Natural killer cell (primary cell): ENCODE results near the gene ZBED2. TPM values are rescaled to one million over a fixed set of nuclear protein-coding genes. Genes with fewer than 3 reads are reported as not detected.
"Not testable (repeated sequence)": the region's sequence is repeated elsewhere in the genome, so short reads cannot be mapped to it uniquely, and the experiment has no call there.

Experiments
- ATAC-seq, 3 donors: fragments of 150-1000 bp in 2 of 3; fragments of 200-7000 bp in 1 of 3; cut with Tn5 transposase; 1 replicate in 1 of 3; 2 replicates in 2 of 3; pipeline ENCODE4 v1.10.0; 2021; ENCODE audit warnings: mild to moderate bottlenecking in 2 of 3, moderate library complexity in 2 of 3
- DNase-seq, 2 donors: peaks; one replicate each; pipeline versions ENCODE4 v3.0.0 to v3.0.0-alpha.2; 2013 to 2021; ENCODE audit warnings: mixed read lengths in 1 of 2
- H3K27ac ChIP-seq: one replicate; pipeline ENCODE4 v1.5.1; 2013; ENCODE audit warnings: mild to moderate bottlenecking, low read length
- H3K27me3 ChIP-seq: one replicate; pipeline ENCODE4 v1.6.1; 2013; ENCODE audit warnings: low read length; ENCODE audit not compliant: control insufficient read depth, insufficient read depth
- H3K36me3 ChIP-seq: one replicate; pipeline ENCODE4 v1.6.1; 2013; ENCODE audit warnings: low read length; ENCODE audit not compliant: control insufficient read depth, insufficient read depth
- H3K4me1 ChIP-seq: one replicate; pipeline ENCODE4 v1.6.1; 2013; ENCODE audit warnings: low read length; ENCODE audit not compliant: control insufficient read depth, insufficient read depth
- H3K4me3 ChIP-seq: one replicate; pipeline ENCODE4 v1.5.1; 2013; ENCODE audit warnings: low read length
- H3K9me3 ChIP-seq: one replicate; pipeline ENCODE4 v1.6.1; 2013; ENCODE audit warnings: low read length; ENCODE audit not compliant: control insufficient read depth, insufficient read depth
- H3K27ac Mint-ChIP-seq, 2 donors: one replicate each; pipeline ENCODE4 v1.8.0; 2022; ENCODE audit warnings: mild to moderate bottlenecking in 2 of 2, mixed read lengths in 2 of 2, moderate library complexity in 1 of 2
- H3K27me3 Mint-ChIP-seq, 2 donors: one replicate each; pipeline ENCODE4 v1.8.0; 2022; ENCODE audit warnings: low read depth in 2 of 2, mixed read lengths in 2 of 2
- H3K36me3 Mint-ChIP-seq: one replicate; pipeline ENCODE4 v1.8.0; 2022; ENCODE audit warnings: mixed read lengths
- H3K4me1 Mint-ChIP-seq, 2 donors: one replicate each; pipeline ENCODE4 v1.8.0; 2022; ENCODE audit warnings: mixed read lengths in 2 of 2
- H3K4me3 Mint-ChIP-seq: one replicate; pipeline ENCODE4 v1.8.0; 2022; ENCODE audit warnings: mild to moderate bottlenecking, moderate library complexity, mixed read lengths
- H3K9me3 Mint-ChIP-seq, 2 donors: one replicate each; pipeline ENCODE4 v1.8.0; 2022; ENCODE audit warnings: mixed read lengths in 2 of 2
- CTCF ChIP-seq: fragments of 200-600 bp; IDR thresholded peaks from one replicate; pipeline ENCODE4 v1.8.0; 2022; ENCODE audit warnings: antibody characterized with exemption
- WGBS: methylation state at CpG from one replicate; pipeline ENCODE4 v1.1.7; 2013; ENCODE audit warnings: missing lambda C conversion rate; ENCODE audit not compliant: insufficient coverage; 5-methylcytosine and 5-hydroxymethylcytosine counted together
- intact Hi-C: fragments of 100-400 bp; cut with micrococcal nuclease; formaldehyde crosslinking; loops from one replicate; pipeline ENCODE4 v1.14.2; 2022
- total RNA-seq, 4 donors: library from RNA; stranded (reverse); fragments of 120-200 nt in 1 of 4; gene quantifications; one replicate each; pipeline versions ENCODE4 v1.2.3 to v1.2.4, GENCODE V29; 2013 to 2022

The ZBED2 gene
- total RNA-seq, 3 donors from 2014 or later (not counting 1 experiment from before 2014, with no cell fraction given) = 0.26 TPM; not detected in 2

DNA sequence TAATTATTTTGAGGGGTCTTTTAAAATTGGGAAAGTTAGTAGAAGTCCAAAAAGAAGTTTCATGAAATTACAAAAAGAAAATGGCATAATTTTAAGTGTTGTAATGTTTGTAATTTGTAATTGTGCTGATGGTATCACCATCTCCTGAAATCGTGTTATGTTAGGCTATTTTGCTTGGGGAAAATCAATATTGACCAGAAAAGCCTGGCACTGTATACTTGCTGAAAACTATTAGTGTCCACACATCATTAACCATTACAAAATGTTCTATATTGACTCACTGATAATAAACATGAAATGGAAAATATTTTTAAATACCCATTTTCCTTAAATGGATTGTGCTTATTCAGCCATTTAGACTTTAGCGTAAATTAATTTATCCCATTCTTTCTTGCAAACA lies 40.3 kb upstream of the ZBED2 start:
- H3K36me3 ChIP-seq = peaks cover 22% of the 10 kb centered on the region
- TF ChIP-seq CTCF = no peak
- Mint-ChIP-seq H3K27ac (peak overlapping the region in 1 of 2 donors; percentile 68), H3K27me3 (no peaks in the 10 kb centered on the region), H3K36me3 (peaks cover 16% of the 10 kb centered on the region), H3K9me3 (peaks cover 0 to 2% of the 10 kb centered on the region in 2 donors), H3K4me3 (no peak overlapping the region), H3K4me1 (no peaks in the 10 kb centered on the region)
- intact Hi-C loops = no loop called here
- no peaks in the 10 kb centered on the region for H3K27me3 ChIP-seq
- no peaks in the 10 kb centered on the region for H3K9me3 ChIP-seq
- ATAC-seq (no peak), DNase-seq (no peak)
- no peaks in the 10 kb centered on the region for H3K4me1 ChIP-seq
- no peak overlapping the region for H3K4me3 ChIP-seq
- no peak overlapping the region for H3K27ac ChIP-seq
- 100% methylated on average over 1 of the region's 2 CpGs for WGBS

DNA sequence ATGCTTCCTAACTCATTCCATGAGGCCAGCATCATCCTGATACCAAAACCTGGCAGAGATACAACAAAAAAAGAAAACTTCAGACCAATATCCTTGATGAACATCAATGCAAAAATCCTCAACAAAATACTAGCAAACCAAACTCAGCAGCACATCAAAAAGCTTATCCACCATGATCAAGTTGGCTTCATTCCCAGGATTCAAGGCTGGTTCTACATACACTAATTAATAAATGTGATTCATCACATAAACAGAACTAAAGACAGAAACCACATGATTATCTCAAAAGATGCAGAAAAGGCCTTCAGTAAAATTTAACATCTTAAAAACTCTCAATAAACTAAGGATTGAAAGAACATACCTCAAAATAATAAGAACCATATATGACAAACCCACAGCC lies 35.5 kb upstream of the ZBED2 start:
- intact Hi-C loops, H3K9me3 Mint-ChIP-seq, H3K27me3 ChIP-seq, H3K4me1 Mint-ChIP-seq, H3K4me3 ChIP-seq, H3K27ac ChIP-seq, H3K4me1 ChIP-seq, DNase-seq, H3K4me3 Mint-ChIP-seq, H3K27me3 Mint-ChIP-seq, H3K9me3 ChIP-seq, ATAC-seq: not testable (repeated sequence)
- peaks cover 28% of the 10 kb centered on the region for H3K36me3 ChIP-seq
- Mint-ChIP-seq H3K36me3 (peaks cover 26% of the 10 kb centered on the region), H3K27ac (peak overlapping the region in 1 of 2 donors; percentile 19)

- not testable (repeated sequence) for H3K4me3 Mint-ChIP-seq, H3K27me3 ChIP-seq, H3K9me3 ChIP-seq, H3K27me3 Mint-ChIP-seq, DNase-seq, H3K4me1 Mint-ChIP-seq, H3K9me3 Mint-ChIP-seq, H3K27ac ChIP-seq, H3K4me1 ChIP-seq, H3K4me3 ChIP-seq, ATAC-seq
- Mint-ChIP-seq H3K27ac (peak overlapping the region in 1 of 2 donors; percentile 26), H3K36me3 (peaks cover 33% of the 10 kb centered on the region)
- H3K36me3 ChIP-seq = peaks cover 44% of the 10 kb centered on the region
- intact Hi-C loops = loop anchor here (5.0 kb wide), 1 partner anchor 307 kb away; no protein-coding TSS in a partner anchor
- 100% methylated on average over 1 of the region's 1 CpG for WGBS
Observed at GRCh38 chr3:111629018-111629417, 33.9 kb upstream of the ZBED2 start.

DNA sequence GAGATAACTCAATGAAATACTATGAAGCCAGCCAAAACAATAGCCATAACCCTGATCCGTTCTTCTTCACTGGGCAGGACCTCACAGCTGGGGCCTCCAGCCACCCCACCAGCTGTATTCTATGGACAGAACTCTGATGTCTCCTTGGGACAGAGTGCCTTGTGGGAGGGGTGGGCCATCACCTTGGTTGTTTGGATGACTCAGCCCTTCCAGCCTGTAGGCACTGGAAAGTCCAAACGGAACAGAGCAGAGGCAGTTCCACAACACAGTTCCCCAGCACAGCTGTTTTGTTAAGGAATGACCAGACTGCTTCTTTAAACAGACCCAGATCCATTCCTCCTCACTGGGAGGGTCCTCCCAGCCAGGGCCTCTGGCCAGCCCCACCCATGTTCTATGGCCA lies 31.9 kb upstream of the ZBED2 start:
- Histone ChIP-seq H3K27me3 (no peaks in the 10 kb centered on the region), H3K27ac (no peak overlapping the region), H3K36me3 (peaks cover 50% of the 10 kb centered on the region), H3K4me1 (no peaks in the 10 kb centered on the region), H3K4me3 (no peak overlapping the region), H3K9me3 (no peaks in the 10 kb centered on the region)
- Mint-ChIP-seq H3K36me3 (peaks cover 35% of the 10 kb centered on the region), H3K9me3 (peaks cover 5 to 7% of the 10 kb centered on the region in 2 donors), H3K27me3 (no peaks in the 10 kb centered on the region), H3K4me1 (peaks cover 0 to 6% of the 10 kb centered on the region in 2 donors), H3K4me3 (no peak overlapping the region), H3K27ac (no peak overlapping the region)
- no peak for ATAC-seq
- DNase-seq = no peak
- no peak for TF ChIP-seq CTCF
- 100% methylated on average over 2 of the region's 2 CpGs for WGBS
- intact Hi-C loops = loop anchor here (5.0 kb wide), 1 partner anchor 305 kb away; no protein-coding TSS in a partner anchor
